HUES64 (cell line): ENCODE results near the gene RSPO1. TPM values are rescaled to one million over a fixed set of nuclear protein-coding genes. Genes with fewer than 3 reads are reported as not detected.
"Not testable (repeated sequence)": the region's sequence is repeated elsewhere in the genome, so short reads cannot be mapped to it uniquely, and the experiment has no call there.

ENCODE experiments used
- H3K27ac ChIP-seq: 2 replicates; pipeline ENCODE4 v1.7.0; 2013; ENCODE audit warnings: low read depth, low read length, inconsistent platforms
- H3K27me3 ChIP-seq: 2 replicates; pipeline ENCODE4 v1.6.1; 2013; ENCODE audit warnings: mild to moderate bottlenecking, low read length; ENCODE audit not compliant: insufficient read depth
- H3K36me3 ChIP-seq: 2 replicates; pipeline ENCODE4 v1.6.1; 2013; ENCODE audit warnings: mild to moderate bottlenecking, low read length; ENCODE audit not compliant: insufficient read depth
- H3K4me1 ChIP-seq: 2 replicates; pipeline ENCODE4 v1.6.1; 2013; ENCODE audit warnings: mild to moderate bottlenecking, low read length, moderate library complexity; ENCODE audit not compliant: insufficient read depth
- H3K4me3 ChIP-seq: 2 replicates; pipeline ENCODE4 v1.5.1; 2013; ENCODE audit warnings: mild to moderate bottlenecking, low read length, moderate library complexity
- H3K9ac ChIP-seq: 2 replicates; pipeline ENCODE4 v1.6.1; 2013; ENCODE audit warnings: mild to moderate bottlenecking, low read depth, low read length
- H3K9me3 ChIP-seq: 2 replicates; pipeline ENCODE4 v1.6.1; 2013; ENCODE audit warnings: low read depth, low read length; ENCODE audit not compliant: insufficient read depth
- WGBS: fragments of 150-250, 120-280 bp; methylation state at CpG from one replicate; pipeline ENCODE4 v1.1.7; 2013; ENCODE audit warnings: missing lambda C conversion rate; 5-methylcytosine and 5-hydroxymethylcytosine counted together
- polyA plus RNA-seq, 2 experiments: library from polyadenylated mRNA; stranded (reverse); fragments of 50-300 nt; gene quantifications; one replicate each; pipeline ENCODE4 v1.2.3, GENCODE V29; 2013

RSPO1 gene
- 0.35 TPM for polyA plus RNA-seq (2013, experiment 1 of 2)
- polyA plus RNA-seq (2013, experiment 2 of 2) = 0.51 TPM

- Histone ChIP-seq H3K36me3 (no peaks in the 10 kb centered on the region), H3K9me3 (no peaks in the 10 kb centered on the region), H3K4me1 (peaks cover 9% of the 10 kb centered on the region; the same call in 1 of the 2 replicates), H3K27me3 (peaks cover 100% of the 10 kb centered on the region), H3K9ac (no peak within 1 kb of the TSS; the same call in 1 of the 2 replicates), H3K4me3 (peak within 1 kb of the TSS; percentile 40), H3K27ac (no peak within 1 kb of the TSS)
- 2% methylated on average over 67 of the region's 72 CpGs for WGBS
These were observed at the start of gene RSPO1 for GRCh38 chr1:37634244-37634991. Gene RSPO1 (minus strand): TSS chr1:37634892. CDS start chr1:37629661, 5,231 bp downstream.

GRCh38 chr1:37684182-37684581 is 49.5 kb upstream of the RSPO1 start:
- not testable (repeated sequence) for H3K4me3 ChIP-seq, H3K9me3 ChIP-seq, H3K27me3 ChIP-seq, H3K9ac ChIP-seq, H3K27ac ChIP-seq, H3K4me1 ChIP-seq
- WGBS = 96% methylated on average over 7 of the region's 9 CpGs
- H3K36me3 ChIP-seq = peaks cover 70% of the 10 kb centered on the region

GRCh38 chr1:37682334-37682987 is 47.8 kb upstream of the RSPO1 start:
- Histone ChIP-seq H3K4me3 (no peak overlapping the region), H3K27ac (no peak overlapping the region), H3K9me3 (no peaks in the 10 kb centered on the region), H3K27me3 (no peaks in the 10 kb centered on the region), H3K4me1 (no peaks in the 10 kb centered on the region), H3K36me3 (peaks cover 58% of the 10 kb centered on the region), H3K9ac (no peak overlapping the region)
- WGBS = 81% methylated on average over 5 of the region's 5 CpGs

- no peaks in the 10 kb centered on the region; the same call in 1 of the 2 replicates for H3K27me3 ChIP-seq
- H3K27ac ChIP-seq = no peak overlapping the region
- no peaks in the 10 kb centered on the region for H3K9me3 ChIP-seq
- no peak overlapping the region for H3K4me3 ChIP-seq
- H3K4me1 ChIP-seq = no peaks in the 10 kb centered on the region
- 91% methylated on average over 3 of the region's 3 CpGs for WGBS
- peaks cover 46% of the 10 kb centered on the region for H3K36me3 ChIP-seq
- no peak overlapping the region for H3K9ac ChIP-seq
These were observed 46.2 kb upstream of the RSPO1 start for GRCh38 chr1:37680933-37681332.

GRCh38 chr1:37677808-37678207 is 43.1 kb upstream of the RSPO1 start:
- Histone ChIP-seq H3K27me3 (no peaks in the 10 kb centered on the region; the same call in 1 of the 2 replicates), H3K9ac (no peak overlapping the region), H3K27ac (no peak overlapping the region), H3K9me3 (no peaks in the 10 kb centered on the region), H3K36me3 (peaks cover 18% of the 10 kb centered on the region), H3K4me1 (no peaks in the 10 kb centered on the region), H3K4me3 (no peak overlapping the region)
- 91% methylated on average over 5 of the region's 5 CpGs for whole genome bisulfite sequencing

GRCh38 chr1:37677143-37677439 is 42.4 kb upstream of the RSPO1 start:
- Histone ChIP-seq H3K9me3 (no peaks in the 10 kb centered on the region), H3K4me1 (no peaks in the 10 kb centered on the region)
- WGBS = 63% methylated on average over 3 of the region's 4 CpGs

GRCh38 chr1:37676281-37677142 is 41.8 kb upstream of the RSPO1 start:
- 77% methylated on average over 14 of the region's 14 CpGs for WGBS
- no peaks in the 10 kb centered on the region for H3K9me3 ChIP-seq

More at GRCh38 chr1:37677143-37677439, 42.4 kb upstream of the RSPO1 start:
- H3K4me3 ChIP-seq = no peak overlapping the region
- no peaks in the 10 kb centered on the region; the same call in 1 of the 2 replicates for H3K27me3 ChIP-seq
- H3K9ac ChIP-seq = no peak overlapping the region
- H3K27ac ChIP-seq = no peak overlapping the region
- H3K36me3 ChIP-seq = peaks cover 12% of the 10 kb centered on the region

GRCh38 chr1:37673920-37674319 is 39.2 kb upstream of the RSPO1 start:
- no peaks in the 10 kb centered on the region for H3K4me1 ChIP-seq
- no peaks in the 10 kb centered on the region for H3K9me3 ChIP-seq
- no peak overlapping the region for H3K9ac ChIP-seq
- no peak overlapping the region for H3K4me3 ChIP-seq
- no peak overlapping the region for H3K27ac ChIP-seq
- H3K36me3 ChIP-seq = no peaks in the 10 kb centered on the region
- WGBS = 70% methylated on average over 10 of the region's 10 CpGs
- peaks cover 7% of the 10 kb centered on the region for H3K27me3 ChIP-seq

More at GRCh38 chr1:37676281-37677142, 41.8 kb upstream of the RSPO1 start:
- no peaks in the 10 kb centered on the region for H3K4me1 ChIP-seq
- no peak overlapping the region for H3K9ac ChIP-seq
- no peak overlapping the region for H3K4me3 ChIP-seq
- H3K36me3 ChIP-seq = peaks cover 6% of the 10 kb centered on the region
- H3K27me3 ChIP-seq = no peaks in the 10 kb centered on the region; the same call in 1 of the 2 replicates
- no peak overlapping the region for H3K27ac ChIP-seq

- Histone ChIP-seq H3K4me1 (no peaks in the 10 kb centered on the region), H3K27me3 (peaks cover 10% of the 10 kb centered on the region), H3K36me3 (no peaks in the 10 kb centered on the region), H3K9ac (no peak overlapping the region), H3K4me3 (no peak overlapping the region), H3K9me3 (no peaks in the 10 kb centered on the region), H3K27ac (no peak overlapping the region)
- 86% methylated on average over 9 of the region's 9 CpGs for WGBS
These were observed 37.6 kb upstream of the RSPO1 start for GRCh38 chr1:37672136-37672870.

- Histone ChIP-seq H3K36me3 (no peaks in the 10 kb centered on the region), H3K9ac (no peak overlapping the region), H3K4me1 (no peaks in the 10 kb centered on the region), H3K27ac (no peak overlapping the region), H3K9me3 (no peaks in the 10 kb centered on the region), H3K4me3 (no peak overlapping the region), H3K27me3 (peaks cover 10% of the 10 kb centered on the region)
- 76% methylated on average over 6 of the region's 6 CpGs for WGBS
These were observed 36.6 kb upstream of the RSPO1 start for GRCh38 chr1:37671261-37671660.
